Measurements from ENCODE around the gene STK24.
A peak's percentile ranks its signal among the peaks of the same experiment; 100 is the strongest.
"Not testable (repeated sequence)": the region's sequence is repeated elsewhere in the genome, so short reads cannot be mapped to it uniquely, and the experiment has no call there.

The STK24 gene

GRCh38 chr13:98576963-98577835 lies at the start of gene STK24:
TSS of gene STK24 (minus strand) at chr13:98577107. CDS start at chr13:98576786, 321 bp downstream.
- DNase-seq: peak; percentile 58 to 76

GRCh38 chr13:98626298-98626935 lies 49.5 kb upstream of the STK24 start:
- no peak for DNase-seq

- not testable (repeated sequence) for DNase-seq
Observed at GRCh38 chr13:98624589-98624988, 47.7 kb upstream of the STK24 start.

- no peak for DNase-seq
Observed at GRCh38 chr13:98622931-98623331, 46.0 kb upstream of the STK24 start.

- DNase-seq: no peak
Observed at GRCh38 chr13:98619556-98619955, 42.6 kb upstream of the STK24 start.

GRCh38 chr13:98615595-98615994 lies 38.7 kb upstream of the STK24 start:
- not testable (repeated sequence) for DNase-seq

- DNase-seq: no peak
Observed at GRCh38 chr13:98613591-98613990, 36.7 kb upstream of the STK24 start.

GRCh38 chr13:98609756-98610155 lies 32.8 kb upstream of the STK24 start:
- no peak for DNase-seq

- no peak for DNase-seq
Observed at GRCh38 chr13:98606296-98606695, 29.4 kb upstream of the STK24 start.

- no peak for DNase-seq
Observed at GRCh38 chr13:98599502-98600328, 22.8 kb upstream of the STK24 start.

GRCh38 chr13:98598043-98598442 lies 21.1 kb upstream of the STK24 start:
- no peak for DNase-seq

- DNase-seq: no peak
Observed at GRCh38 chr13:98595134-98595533, 18.2 kb upstream of the STK24 start.

- no peak for DNase-seq
Observed at GRCh38 chr13:98592362-98592732, 15.4 kb upstream of the STK24 start.

GRCh38 chr13:98591721-98592361 lies 14.9 kb upstream of the STK24 start:
- no peak for DNase-seq

GRCh38 chr13:98590471-98590870 lies 13.6 kb upstream of the STK24 start:
- DNase-seq: not testable (repeated sequence)

GRCh38 chr13:98589516-98589915 lies 12.6 kb upstream of the STK24 start:
- DNase-seq: not testable (repeated sequence)

- no peak for DNase-seq
Observed at GRCh38 chr13:98586400-98587345, 9.8 kb upstream of the STK24 start.

GRCh38 chr13:98585946-98586345 lies 9.0 kb upstream of the STK24 start:
- DNase-seq: no peak

GRCh38 chr13:98585398-98585754 lies 8.5 kb upstream of the STK24 start:
- no peak for DNase-seq

GRCh38 chr13:98584668-98585397 lies 7.9 kb upstream of the STK24 start:
- no peak for DNase-seq

GRCh38 chr13:98582947-98583346 lies 6.0 kb upstream of the STK24 start:
- no peak for DNase-seq

Measured in CD4-positive, alpha-beta T cell treated with Interferon alpha-2 for 1 hour (primary cell).